ENCODE data around the gene DMRT1.

DMRT1 gene

GRCh38 chr9:952546-952945 is 111.0 kb downstream of the DMRT1 start:
- no peak for TF ChIP-seq CTCF (IDR thresholded peaks at IDR 0.05; ENCODE audit: control insufficient read depth, extremely low read depth, insufficient read depth)
- DNase-seq (ENCODE audit: low read depth): no peak

GRCh38 chr9:959105-959504 is 117.6 kb downstream of the DMRT1 start:
- H3K4me3 ChIP-seq (ENCODE audit: low read depth, low read length): no peak overlapping the region
- DNase-seq (ENCODE audit: low read depth): no peak
- no peak for TF ChIP-seq CTCF (IDR thresholded peaks at IDR 0.05; ENCODE audit: control insufficient read depth, extremely low read depth, insufficient read depth)

More at GRCh38 chr9:952546-952945, 111.0 kb downstream of the DMRT1 start:
- H3K4me3 ChIP-seq (ENCODE audit: low read depth, low read length): no peak overlapping the region

- peak; percentile 34 for DNase-seq (ENCODE audit: low read depth)
- no peak for TF ChIP-seq CTCF (IDR thresholded peaks at IDR 0.05; ENCODE audit: control insufficient read depth, extremely low read depth, insufficient read depth)
Measured at GRCh38 chr9:959914-960313, 118.4 kb downstream of the DMRT1 start.

GRCh38 chr9:962023-962422 is 120.5 kb downstream of the DMRT1 start:
- no peak overlapping the region for H3K4me3 ChIP-seq (ENCODE audit: low read depth, low read length)
- TF ChIP-seq CTCF (IDR thresholded peaks at IDR 0.05; ENCODE audit: control insufficient read depth, extremely low read depth, insufficient read depth): no peak
- DNase-seq (ENCODE audit: low read depth): no peak

More at GRCh38 chr9:959914-960313, 118.4 kb downstream of the DMRT1 start:
- no peak overlapping the region for H3K4me3 ChIP-seq (ENCODE audit: low read depth, low read length)

GRCh38 chr9:965497-965896 is 124.0 kb downstream of the DMRT1 start:
- no peak overlapping the region for H3K4me3 ChIP-seq (ENCODE audit: low read depth, low read length)
- TF ChIP-seq CTCF (IDR thresholded peaks at IDR 0.05; ENCODE audit: control insufficient read depth, extremely low read depth, insufficient read depth): no peak
- DNase-seq (ENCODE audit: low read depth): no peak

- no peak for TF ChIP-seq CTCF (IDR thresholded peaks at IDR 0.05; ENCODE audit: control insufficient read depth, extremely low read depth, insufficient read depth)
- no peak for DNase-seq (ENCODE audit: low read depth)
- H3K4me3 ChIP-seq (ENCODE audit: low read depth, low read length): no peak overlapping the region
Measured at GRCh38 chr9:966870-967269, 125.4 kb downstream of the DMRT1 start.

GRCh38 chr9:967436-967835 is 125.9 kb downstream of the DMRT1 start:
- no peak for TF ChIP-seq CTCF (IDR thresholded peaks at IDR 0.05; ENCODE audit: control insufficient read depth, extremely low read depth, insufficient read depth)
- no peak overlapping the region for H3K4me3 ChIP-seq (ENCODE audit: low read depth, low read length)
- DNase-seq (ENCODE audit: low read depth): no peak
